GM12878 (cell line): ENCODE measurements around the gene ETNPPL. TPM values are rescaled to one million over a fixed set of nuclear protein-coding genes. Genes with fewer than 3 reads are reported as not detected.

Experiments used
- ATAC-seq: fragments of 200-7000 bp; cut with Tn5 transposase; 3 replicates; pipeline ENCODE4 v1.9.1; 2020; ENCODE audit warnings: mild to moderate bottlenecking, moderate library complexity
- BruUV-seq: library from RNA; stranded (reverse); fragments of 400-500 nt; replicated peaks from 2 replicates; lab custom pipeline; 2021; lab: Mats Ljungman, UMichigan
- CTCF ChIA-PET: fragments of 300-600 bp; sonication (Branson Sonifier 250); formaldehyde crosslinking; extraction: SDS; loops from one replicate; lab custom pipeline; 2021; ENCODE audit warnings: inconsistent platforms; lab: Yijun Ruan, JAX
- POLR2A ChIA-PET: fragments of 350-600 bp; formaldehyde crosslinking; extraction: SDS; loops from one replicate; lab custom pipeline; 2021; ENCODE audit warnings: inconsistent platforms; lab: Charles Lee
- RAD21 ChIA-PET: fragments of 300-600 bp; sonication (Branson Sonifier 250); formaldehyde crosslinking; loops from one replicate; lab custom pipeline; 2023; ENCODE audit warnings: antibody characterized with exemption; ENCODE audit not compliant: unreplicated experiment; lab: Charles Lee
- SMC1A ChIA-PET: fragments of 300-600 bp; sonication (Branson Sonifier 250); formaldehyde crosslinking; loops from one replicate; lab custom pipeline; 2023; ENCODE audit not compliant: unreplicated experiment, uncharacterized antibody; lab: Charles Lee
- DNase-seq: peaks from one replicate; pipeline ENCODE4 v3.0.0-alpha.2; 2011; ENCODE audit warnings: low read depth, low spot score
- FAIRE-seq: peaks from 3 replicates; lab custom pipeline; 2011; peaks lifted over from hg19 to GRCh38; lab: Jason Lieb, UNC
- H2AFZ ChIP-seq: 2 replicates; pipeline ENCODE4 v1.6.0; 2011; ENCODE audit warnings: low read depth, low read length, control low read depth; ENCODE audit not compliant: control insufficient read depth
- H3K27ac ChIP-seq: 2 replicates; pipeline ENCODE4 v1.5.1; 2011; ENCODE audit warnings: control low read depth; ENCODE audit not compliant: control insufficient read depth, insufficient read depth
- H3K27me3 ChIP-seq, 2 experiments: replicated peaks in 1 of 2; 2 replicates each; pipeline versions ENCODE4 v1.6.0 to v1.6.1; 2011; ENCODE audit warnings: low read length in 1 of 2; ENCODE audit not compliant: control insufficient read depth in 2 of 2, insufficient read depth in 2 of 2
- H3K36me3 ChIP-seq, 2 experiments: 2 replicates each; pipeline ENCODE4 v1.5.1; 2011; ENCODE audit warnings: low read length in 1 of 2; ENCODE audit not compliant: control insufficient read depth in 2 of 2, insufficient read depth in 2 of 2
- H3K4me1 ChIP-seq: 2 replicates; pipeline ENCODE4 v1.6.1; 2011; ENCODE audit warnings: mild to moderate bottlenecking, low read length, moderate library complexity, mixed read lengths; ENCODE audit not compliant: control insufficient read depth, insufficient read depth
- H3K4me2 ChIP-seq: 2 replicates; pipeline ENCODE4 v1.6.0; 2011; ENCODE audit warnings: control low read depth; ENCODE audit not compliant: control insufficient read depth, insufficient read depth
- H3K4me3 ChIP-seq: fragments of 200-600 bp; sonication (generic); 2 replicates; pipeline ENCODE4 v1.5.1; 2016
- H3K79me2 ChIP-seq: 2 replicates; pipeline ENCODE4 v1.6.0; 2011; ENCODE audit warnings: low read length; ENCODE audit not compliant: control insufficient read depth, insufficient read depth
- H3K9ac ChIP-seq: 2 replicates; pipeline ENCODE4 v1.8.0; 2011; ENCODE audit warnings: low read length, control low read depth, mixed read lengths; ENCODE audit not compliant: control insufficient read depth, insufficient read depth
- H3K9me3 ChIP-seq: replicated peaks from 3 replicates; pipeline ENCODE4 v1.5.1; 2011; ENCODE audit warnings: mild to moderate bottlenecking, low read length; ENCODE audit not compliant: control insufficient read depth, insufficient read depth
- H4K20me1 ChIP-seq: 2 replicates; pipeline ENCODE4 v1.6.0; 2011; ENCODE audit not compliant: control insufficient read depth, insufficient read depth
- EP300 ChIP-seq, 2 experiments: fragments of 150-350 bp in 1 of 2; IDR thresholded peaks; 2 replicates each; pipeline ENCODE4 v1.6.1; 2011 to 2012; ENCODE audit warnings: low read depth in 2 of 2, low read length in 2 of 2, borderline replicate concordance in 1 of 2, improper control_type of control experiment in 1 of 2, inconsistent platforms in 1 of 2; ENCODE audit not compliant: control insufficient read depth in 1 of 2
- KDM1A ChIP-seq: fragments of 200-600 bp; sonication (generic); IDR thresholded peaks from 2 replicates; pipeline ENCODE4 v1.6.1; 2016; ENCODE audit warnings: borderline replicate concordance
- PKNOX1 ChIP-seq: fragments of 450-650 bp; IDR thresholded peaks from 2 replicates; pipeline ENCODE4 v1.6.1; 2016; ENCODE audit warnings: mild to moderate bottlenecking
- SP1 ChIP-seq: IDR thresholded peaks from one replicate; pipeline ENCODE4 v1.6.1; 2011; ENCODE audit warnings: low read depth, low read length
- WGBS: methylation state at CpG from one replicate; pipeline ENCODE4 v1.1.6; 2016; ENCODE audit warnings: low lambda C conversion rate; ENCODE audit not compliant: insufficient replicate concordance, insufficient coverage; ENCODE audit errors: missing lambda C conversion rate; 5-methylcytosine and 5-hydroxymethylcytosine counted together
- in situ Hi-C: fragments of 300-500 bp; cut with MboI; formaldehyde crosslinking; loops from 9 replicates; pipeline ENCODE4 v1.14.3; 2018; ENCODE audit warnings: mixed read lengths
- intact Hi-C: fragments of 100-400 bp; cut with micrococcal nuclease; formaldehyde crosslinking; loops from one replicate; pipeline ENCODE4 v1.14.2; 2022; ENCODE audit not compliant: unreplicated experiment
- polyA plus RNA-seq, 11 experiments: library from polyadenylated mRNA; depleted of rRNA in 4 of 11; unstranded in 6 of 11; stranded (reverse) in 5 of 11; fragments of >200 nt; fragmentation: Nextera tagmentation in 4 of 11; fragmentation: Illumina TruSeq in 1 of 11; extraction: Ambion mirVana in 4 of 11; extraction: Trizol in 1 of 11; gene quantifications; 1 replicate in 1 of 11; 2 replicates in 10 of 11; pipeline versions ENCODE4 v1.2.1 to v1.2.3, GENCODE V29; 2011 to 2016; ENCODE audit warnings: inconsistent platforms in 2 of 11, missing spikeins in 2 of 11, low read depth in 1 of 11
- total RNA-seq, 4 experiments: library from RNA; depleted of rRNA in 3 of 4; stranded (reverse); fragments of >200 nt in 3 of 4; fragmentation: Illumina TruSeq in 1 of 4; extraction: Trizol in 1 of 4; gene quantifications; 2 replicates each; pipeline versions ENCODE4 v1.2.1 to v1.2.3, GENCODE V29; 2013 to 2021
- TF ChIP-seq, protein P1 (sequence below): fragments of 450-650 bp; IDR thresholded peaks from 2 replicates; pipeline ENCODE4 v1.6.1; 2018; ENCODE audit warnings: borderline replicate concordance, mild to moderate bottlenecking; ENCODE audit not compliant: partially characterized antibody

ETNPPL gene
- total and polyA plus RNA-seq, 10 of the 15 experiments (the other 5 are each of a cell fraction or from before 2014, with no cell fraction given): not detected

DNA sequence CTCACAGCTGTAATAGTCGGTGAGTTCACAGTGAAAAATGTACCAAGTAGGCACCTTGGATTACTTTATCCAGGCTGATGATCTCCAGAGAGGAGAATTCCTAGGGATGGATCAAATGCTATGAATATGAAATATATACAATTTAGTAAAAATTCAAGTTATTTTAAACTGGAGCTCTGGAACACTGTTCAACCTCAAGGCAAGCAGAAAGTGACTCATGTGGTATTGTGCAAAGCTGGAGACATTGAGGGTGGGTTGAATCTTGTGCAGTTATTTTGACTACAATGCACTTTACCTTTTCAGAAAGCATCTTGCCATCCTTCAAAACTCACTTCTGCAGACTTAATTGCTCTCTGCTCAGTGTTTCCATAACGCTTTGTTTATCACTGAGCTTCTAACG lies 69.0 kb downstream of the ETNPPL start:
- SMC1A ChIA-PET: interaction anchor here (0.8 kb wide), 1 partner anchor 12 kb away, joined by 3 read pairs; no protein-coding TSS in a partner anchor
- in situ Hi-C loops (no loop called here), intact Hi-C loops (no loop called here)
- no peaks in the 10 kb centered on the region for H3K27me3 ChIP-seq
- no peaks in the 10 kb centered on the region for H3K9me3 ChIP-seq
- no peaks in the 10 kb centered on the region for H3K4me1 ChIP-seq
- ATAC-seq: no peak
- POLR2A ChIA-PET: no interaction called here
- H2AFZ ChIP-seq: no peak overlapping the region
- DNase-seq: no peak
- TF ChIP-seq EP300 (IDR thresholded peaks at IDR 0.05; ENCODE audit: borderline replicate concordance in 1 of 2, control insufficient read depth in 1 of 2, low read depth in 2 of 2, low read length in 2 of 2) (no peak), SP1 (no peak), KDM1A (no peak), PKNOX1 (no peak)
- TF ChIP-seq, protein P1, sequence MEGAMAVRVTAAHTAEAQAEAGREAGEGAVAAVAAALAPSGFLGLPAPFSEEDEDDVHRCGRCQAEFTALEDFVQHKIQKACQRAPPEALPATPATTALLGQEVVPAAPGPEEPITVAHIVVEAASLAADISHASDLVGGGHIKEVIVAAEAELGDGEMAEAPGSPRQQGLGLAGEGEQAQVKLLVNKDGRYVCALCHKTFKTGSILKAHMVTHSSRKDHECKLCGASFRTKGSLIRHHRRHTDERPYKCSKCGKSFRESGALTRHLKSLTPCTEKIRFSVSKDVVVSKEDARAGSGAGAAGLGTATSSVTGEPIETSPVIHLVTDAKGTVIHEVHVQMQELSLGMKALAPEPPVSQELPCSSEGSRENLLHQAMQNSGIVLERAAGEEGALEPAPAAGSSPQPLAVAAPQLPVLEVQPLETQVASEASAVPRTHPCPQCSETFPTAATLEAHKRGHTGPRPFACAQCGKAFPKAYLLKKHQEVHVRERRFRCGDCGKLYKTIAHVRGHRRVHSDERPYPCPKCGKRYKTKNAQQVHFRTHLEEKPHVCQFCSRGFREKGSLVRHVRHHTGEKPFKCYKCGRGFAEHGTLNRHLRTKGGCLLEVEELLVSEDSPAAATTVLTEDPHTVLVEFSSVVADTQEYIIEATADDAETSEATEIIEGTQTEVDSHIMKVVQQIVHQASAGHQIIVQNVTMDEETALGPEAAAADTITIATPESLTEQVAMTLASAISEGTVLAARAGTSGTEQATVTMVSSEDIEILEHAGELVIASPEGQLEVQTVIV: no peak
- H3K36me3 ChIP-seq: no peaks in the 10 kb centered on the region
- no peak overlapping the region for H3K4me2 ChIP-seq
- no peak overlapping the region for H3K27ac ChIP-seq
- RAD21 ChIA-PET: no interaction called here
- no peak overlapping the region for H3K9ac ChIP-seq
- H3K79me2 ChIP-seq: no peaks in the 10 kb centered on the region
- CTCF ChIA-PET: interaction anchor here (1.1 kb wide), 1 partner anchor 403 kb away, joined by 3 read pairs; no protein-coding TSS in a partner anchor
- H3K4me3 ChIP-seq: no peak overlapping the region
- H4K20me1 ChIP-seq: no peaks in the 10 kb centered on the region
- no TSS peak for BruUV-seq
- WGBS: 65% methylated on average over 3 of the region's 3 CpGs
- no peak for FAIRE-seq
